Measurements from ENCODE around the gene RNF213.
A peak's percentile ranks its signal among the peaks of the same experiment; 100 is the strongest.
"Not testable (repeated sequence)": the region's sequence is repeated elsewhere in the genome, so short reads cannot be mapped to it uniquely, and the experiment has no call there.

Gene RNF213

GRCh38 chr17:80253631-80254395 is 6.8 kb upstream of the RNF213 start:
- no peak for TF ChIP-seq CTCF (conservative IDR thresholded peaks at IDR 0.05)
- peak overlapping the region; percentile 66 for H3K27ac ChIP-seq

DNA sequence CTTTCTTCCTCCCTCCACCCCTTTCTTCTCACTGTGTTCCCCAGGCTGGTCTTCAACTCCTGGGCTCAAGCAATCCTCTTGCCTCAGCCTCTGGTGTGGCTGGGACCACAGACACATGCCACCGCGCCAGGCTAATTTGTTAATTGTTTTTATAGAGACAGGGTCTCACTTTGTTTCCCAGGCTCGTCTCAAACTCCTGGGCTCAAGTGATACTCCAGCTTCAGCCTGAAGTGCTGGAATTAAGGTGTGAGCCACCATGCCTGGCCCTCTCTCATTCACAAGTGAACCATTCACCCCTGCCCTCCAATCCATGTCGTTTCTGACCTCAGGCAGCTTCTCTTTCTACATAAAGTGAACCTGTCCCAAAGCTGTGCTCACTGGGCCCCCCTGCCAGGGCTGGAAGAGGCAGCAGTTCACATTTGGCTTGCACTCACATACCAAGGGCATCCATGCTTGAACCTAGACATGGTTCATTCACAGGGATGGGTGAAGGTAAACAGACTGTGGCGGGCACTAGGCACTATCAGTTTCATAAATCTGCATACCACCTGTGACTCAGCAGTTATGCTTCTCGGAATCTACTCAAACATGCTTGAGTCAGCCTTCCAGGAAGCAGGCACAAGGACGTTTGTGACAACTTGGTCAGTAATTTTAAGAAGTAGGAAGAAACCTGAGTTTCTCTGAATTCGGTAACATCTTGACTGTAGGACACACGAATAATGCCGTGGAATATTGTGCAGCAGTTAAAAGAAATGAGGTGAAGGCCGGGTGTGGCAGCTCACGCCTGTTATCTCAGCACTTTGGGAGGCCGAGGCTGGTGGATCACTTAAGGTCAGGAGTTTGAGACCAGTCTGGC is 6.0 kb upstream of the RNF213 start:
- peak overlapping the region; percentile 66 for H3K27ac ChIP-seq
- no peak for TF ChIP-seq CTCF (conservative IDR thresholded peaks at IDR 0.05)

DNA sequence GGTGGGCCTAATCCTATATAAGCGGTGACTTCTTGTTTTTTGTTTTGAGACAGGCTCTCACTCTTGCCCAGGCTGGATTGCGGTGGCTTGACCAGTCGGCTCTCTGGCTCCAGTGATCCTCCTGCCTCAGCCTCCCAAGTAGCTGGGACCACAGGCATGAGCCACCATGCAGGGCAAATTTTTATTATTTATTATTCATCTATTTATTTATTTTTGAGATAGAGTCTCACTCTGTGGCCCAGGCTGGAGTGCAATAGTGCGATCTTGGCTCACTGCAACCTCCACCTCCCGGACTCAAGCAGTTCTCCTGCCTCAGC is 4.7 kb upstream of the RNF213 start:
- no peak for TF ChIP-seq CTCF (conservative IDR thresholded peaks at IDR 0.05)
- peak overlapping the region; percentile 66 for H3K27ac ChIP-seq

GRCh38 chr17:80257716-80258213 is 2.9 kb upstream of the RNF213 start:
- no peak for TF ChIP-seq CTCF (conservative IDR thresholded peaks at IDR 0.05)
- H3K27ac ChIP-seq = no peak overlapping the region

DNA sequence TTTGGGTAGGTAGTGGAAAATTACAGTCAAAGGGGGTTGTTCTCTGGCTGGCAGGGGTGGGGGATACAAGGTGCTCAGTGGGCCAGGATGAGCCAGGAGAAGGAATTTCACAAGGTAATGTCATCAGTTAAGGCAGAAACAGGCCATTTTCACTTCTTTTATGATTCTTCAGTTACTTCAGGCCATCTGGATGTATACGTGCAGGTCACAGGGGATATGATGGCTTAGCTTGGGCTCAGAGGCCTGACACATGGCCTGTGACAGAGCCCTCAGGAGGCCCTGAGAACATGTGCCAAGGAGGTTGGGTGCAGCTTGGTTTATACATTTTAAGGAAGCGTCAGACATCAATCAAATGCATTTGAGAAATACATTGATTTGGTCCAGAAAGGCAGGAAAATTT is 2.4 kb upstream of the RNF213 start:
- not testable (repeated sequence) for H3K27ac ChIP-seq

DNA sequence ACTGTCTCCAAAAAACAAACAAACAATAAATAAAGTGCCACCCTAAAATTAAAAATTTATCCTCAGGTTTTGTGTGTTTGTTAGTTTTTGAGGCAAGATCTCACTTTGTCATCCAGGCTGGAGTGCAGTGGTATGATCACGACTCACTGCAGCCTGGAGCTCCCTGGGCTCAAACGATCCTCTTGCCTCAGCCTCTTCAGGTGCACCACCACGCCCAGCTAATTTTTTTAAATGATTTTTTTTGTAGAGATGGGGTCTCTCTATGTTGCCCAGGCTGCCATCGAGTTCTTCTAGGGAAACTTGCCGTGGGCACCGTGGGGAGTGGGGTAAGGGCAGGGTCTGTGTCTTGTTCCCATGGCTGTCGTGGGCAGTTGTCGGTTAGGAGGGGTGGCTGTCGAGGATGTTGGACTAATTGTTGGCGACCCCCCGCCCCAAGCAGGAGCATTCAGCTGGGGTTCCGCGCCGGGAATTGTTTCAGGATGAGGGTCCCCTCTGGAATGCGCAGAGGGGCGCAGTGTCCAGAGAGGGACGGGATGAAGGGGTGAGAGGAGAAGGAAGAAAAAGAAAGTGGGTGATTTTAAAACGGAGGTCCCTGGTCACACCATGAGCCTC is 1.1 kb upstream of the RNF213 start:
- TF ChIP-seq CTCF (conservative IDR thresholded peaks at IDR 0.05) = no peak
- H3K27ac ChIP-seq = peak overlapping the region; percentile 98

- peak; percentile 10; the same call in 1 of the 2 replicates for TF ChIP-seq CTCF (conservative IDR thresholded peaks at IDR 0.05)
- H3K27ac ChIP-seq = peak overlapping the region; percentile 98
These were observed 550 bp upstream of the RNF213 start for GRCh38 chr17:80260069-80260535.

Data from VCaP (cell line).